ENCODE results near the gene CEACAM21.

Gene CEACAM21

DNA sequence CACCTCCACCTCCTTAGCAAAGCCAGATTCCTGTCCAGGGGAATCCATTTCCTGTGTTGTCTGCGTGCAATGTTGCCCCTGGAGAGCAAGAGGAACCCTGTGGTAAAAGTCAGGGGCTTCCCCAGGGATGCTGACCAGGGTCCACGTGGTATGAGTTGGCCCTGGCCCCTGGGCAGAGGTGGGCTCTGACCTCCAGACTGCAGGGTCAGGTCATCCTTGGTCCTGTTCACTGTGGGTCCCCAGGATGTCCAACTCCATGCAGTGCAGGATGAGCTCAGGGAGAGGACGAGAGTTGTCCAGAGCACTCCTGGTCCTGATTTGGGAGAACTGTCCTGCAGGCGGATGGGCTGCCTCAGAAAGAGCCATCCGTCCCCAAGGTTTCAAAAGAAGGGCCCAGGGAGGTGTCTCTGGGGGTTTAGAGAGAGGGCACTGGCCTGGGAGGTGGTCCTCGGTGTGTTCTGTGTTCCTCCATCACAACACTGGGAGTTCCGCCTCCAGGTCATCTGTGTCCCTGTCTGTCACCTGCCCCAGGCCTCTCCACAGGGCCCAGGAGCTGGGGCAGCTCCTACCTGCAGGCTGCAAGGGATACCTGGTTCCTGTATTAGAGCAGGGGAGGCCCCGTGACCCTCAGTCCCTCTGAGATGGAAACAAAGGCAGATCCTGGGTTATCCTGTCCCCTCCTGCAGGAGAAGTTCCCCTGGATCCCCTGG, 52.2 kb downstream of the CEACAM21 start:
- TF ChIP-seq ZNF514 (tag by site-specific recombination; IDR thresholded peaks at IDR 0.05) (no peak), ZSCAN23 (tag by site-specific recombination; IDR thresholded peaks at IDR 0.05) (no peak), ZNF501 (tag by site-specific recombination; IDR thresholded peaks at IDR 0.05) (no peak), ZNF37A (tag by site-specific recombination; IDR thresholded peaks at IDR 0.05) (no peak), KLF16 (tag by site-specific recombination; IDR thresholded peaks at IDR 0.05) (no peak)
- Histone ChIP-seq H3K4me1 (ENCODE audit: control insufficient read depth, insufficient read depth, low read length) (no peaks in the 10 kb centered on the region), H3K27ac (ENCODE audit: extremely low read depth, low read depth, low read length) (no peak overlapping the region), H3K36me3 (ENCODE audit: control insufficient read depth in 2 of 2, insufficient read depth in 1 of 2, low read length in 2 of 2) (no peaks in the 10 kb centered on the region), H3K9me3 (ENCODE audit: control insufficient read depth, insufficient read depth, low read depth, low read length) (no peaks in the 10 kb centered on the region), H3K4me3 (ENCODE audit: low read depth, low read length) (no peak overlapping the region)
- ChIA-PET POLR2A (no interaction called here), CTCF (interaction anchor here (0.9 to 2.3 kb wide), 4 partner anchors 14 to 63 kb away, joined by 3 to 12 read pairs (median 7); no protein-coding TSS in a partner anchor)

Measured in HEK293 (cell line).